ENCODE results near the gene LCE3B.
"Not testable (repeated sequence)": the region's sequence is repeated elsewhere in the genome, so short reads cannot be mapped to it uniquely, and the experiment has no call there.

LCE3B gene

GRCh38 chr1:152613511-152613910 lies at the start of gene LCE3B:
Gene LCE3B, plus strand, starts transcription at chr1:152613811. Its CDS starts 0 bp downstream, at chr1:152613811.
- DNase-seq (ENCODE audit: low spot score): no peak

GRCh38 chr1:152565115-152565514 lies 48.5 kb upstream of the LCE3B start:
- DNase-seq (ENCODE audit: low spot score): peak; percentile 25

- DNase-seq (ENCODE audit: low spot score): no peak
These were observed 47.9 kb upstream of the LCE3B start for GRCh38 chr1:152565535-152566215.

- DNase-seq (ENCODE audit: low spot score): no peak
These were observed 46.9 kb upstream of the LCE3B start, which contains the start of gene LCE3E for GRCh38 chr1:152566681-152567080. Gene LCE3E, minus strand, starts transcription at chr1:152566780. Its CDS starts 572 bp downstream, at chr1:152566208.

GRCh38 chr1:152577168-152577567 lies 36.4 kb upstream of the LCE3B start:
- DNase-seq (ENCODE audit: low spot score): peak; percentile 88

- DNase-seq (ENCODE audit: low spot score): not testable (repeated sequence)
These were observed 34.1 kb upstream of the LCE3B start for GRCh38 chr1:152579526-152579925.

- DNase-seq (ENCODE audit: low spot score): no peak
These were observed 33.2 kb upstream of the LCE3B start, which contains the start of gene LCE3D for GRCh38 chr1:152580433-152580832. Gene LCE3D, minus strand, starts transcription at chr1:152580516. Its CDS starts 580 bp downstream, at chr1:152579936.

- no peak for DNase-seq (ENCODE audit: low spot score)
These were observed 31.0 kb upstream of the LCE3B start for GRCh38 chr1:152582647-152583046.

GRCh38 chr1:152585586-152585985 lies 28.0 kb upstream of the LCE3B start:
- DNase-seq (ENCODE audit: low spot score): no peak

GRCh38 chr1:152596986-152597385 lies 16.6 kb upstream of the LCE3B start:
- DNase-seq (ENCODE audit: low spot score): no peak

- DNase-seq (ENCODE audit: low spot score): no peak
These were observed 13.7 kb upstream of the LCE3B start, which contains the start of gene LCE3C for GRCh38 chr1:152599934-152600333. Gene LCE3C, plus strand, starts transcription at chr1:152600234. Its CDS starts 498 bp downstream, at chr1:152600732.

GRCh38 chr1:152621993-152622392 lies 8.4 kb downstream of the LCE3B start:
- DNase-seq (ENCODE audit: low spot score): no peak

- DNase-seq (ENCODE audit: low spot score): peak; percentile 17
These were observed 9.2 kb downstream of the LCE3B start, which contains the start of gene LCE3A for GRCh38 chr1:152622803-152623202. Gene LCE3A, minus strand, starts transcription at chr1:152623103. Its CDS starts 0 bp downstream, at chr1:152623103.

GRCh38 chr1:152623203-152623844 lies 9.7 kb downstream of the LCE3B start:
- peak; percentile 31 for DNase-seq (ENCODE audit: low spot score)

- DNase-seq (ENCODE audit: low spot score): no peak
These were observed 13.1 kb downstream of the LCE3B start for GRCh38 chr1:152626744-152627143.

- no peak for DNase-seq (ENCODE audit: low spot score)
These were observed 17.0 kb downstream of the LCE3B start for GRCh38 chr1:152630596-152630995.

- no peak for DNase-seq (ENCODE audit: low spot score)
These were observed 26.7 kb downstream of the LCE3B start for GRCh38 chr1:152640351-152640750.

- no peak for DNase-seq (ENCODE audit: low spot score)
These were observed 30.3 kb downstream of the LCE3B start for GRCh38 chr1:152643945-152644344.

GRCh38 chr1:152645146-152645545 lies 31.5 kb downstream of the LCE3B start:
- no peak for DNase-seq (ENCODE audit: low spot score)

GRCh38 chr1:152646656-152647055 lies 33.0 kb downstream of the LCE3B start:
- no peak for DNase-seq (ENCODE audit: low spot score)

GRCh38 chr1:152654110-152654509 lies 40.5 kb downstream of the LCE3B start:
- DNase-seq (ENCODE audit: low spot score): peak; percentile 76

- DNase-seq (ENCODE audit: low spot score): no peak
These were observed 42.8 kb downstream of the LCE3B start for GRCh38 chr1:152656459-152656858.

GRCh38 chr1:152657677-152658076 lies 44.1 kb downstream of the LCE3B start:
- DNase-seq (ENCODE audit: low spot score): no peak
